ENCODE results near the gene FILIP1. TPM values are rescaled to one million over a fixed set of nuclear protein-coding genes. Genes with fewer than 3 reads are reported as not detected.
A peak's percentile ranks its signal among the peaks of the same experiment; 100 is the strongest.

FILIP1 gene
- total RNA-seq, 1 experiment from 2014 or later, result 2.9 TPM

GRCh38 chr6:75488033-75488432 lies 5.6 kb downstream of the FILIP1 start (continued):
- TF ChIP-seq ATF2 (CRISPR knock-in tag; IDR thresholded peaks at IDR 0.05; ENCODE audit: borderline replicate concordance, low read depth) (no peak), TCF7 (CRISPR knock-in tag; IDR thresholded peaks at IDR 0.05; ENCODE audit: low read depth) (no peak)

GRCh38 chr6:75486850-75487518 lies 6.6 kb downstream of the FILIP1 start:
- Mint-ChIP-seq H3K27me3 (ENCODE audit: low read depth) (no peaks in the 10 kb centered on the region), H3K4me1 (peaks cover 16% of the 10 kb centered on the region), H3K4me3 (no peak overlapping the region), H3K27ac (no peak overlapping the region), H3K36me3 (no peaks in the 10 kb centered on the region), H3K9me3 (no peaks in the 10 kb centered on the region)
- TF ChIP-seq TEAD1 (CRISPR knock-in tag; IDR thresholded peaks at IDR 0.05), result no peak
- TF ChIP-seq TCF7 (CRISPR knock-in tag; IDR thresholded peaks at IDR 0.05; ENCODE audit: low read depth), result no peak
- TF ChIP-seq TEAD4 (CRISPR knock-in tag; IDR thresholded peaks at IDR 0.05), result no peak
- TF ChIP-seq CDX4 (CRISPR knock-in tag; IDR thresholded peaks at IDR 0.05; ENCODE audit: borderline replicate concordance), result no peak
- no peak for TF ChIP-seq ZBTB21 (CRISPR knock-in tag; IDR thresholded peaks at IDR 0.05; ENCODE audit: borderline replicate concordance)
- ATAC-seq, result no peak
- ChIA-PET POLR2A (no interaction called here), CTCF (no interaction called here)
- DNase-seq (ENCODE audit: low spot score), result no peak

GRCh38 chr6:75484535-75484934 lies 9.1 kb downstream of the FILIP1 start:
- Mint-ChIP-seq H3K27ac (no peak overlapping the region), H3K36me3 (no peaks in the 10 kb centered on the region), H3K27me3 (ENCODE audit: low read depth) (no peaks in the 10 kb centered on the region), H3K4me1 (peaks cover 28% of the 10 kb centered on the region), H3K4me3 (no peak overlapping the region), H3K9me3 (no peaks in the 10 kb centered on the region)
- ChIA-PET CTCF (interaction anchor here (1.2 to 1.5 kb wide), 2 partner anchors 100 to 241 kb away, joined by 3 read pairs; partner anchors contain the start of gene COX7A2), POLR2A (interaction anchor here (0.8 kb wide), 1 partner anchor 167 kb away, joined by 3 read pairs; no protein-coding TSS in a partner anchor)
- ATAC-seq, result peak; percentile 19; the same call in 1 of the 2 replicates
- TF ChIP-seq NFATC4 (CRISPR knock-in tag; IDR thresholded peaks at IDR 0.05) (no peak), NFE2L1 (CRISPR knock-in tag; IDR thresholded peaks at IDR 0.05) (no peak), TCF7 (CRISPR knock-in tag; IDR thresholded peaks at IDR 0.05; ENCODE audit: low read depth) (no peak), ETV6 (CRISPR knock-in tag; IDR thresholded peaks at IDR 0.05) (no peak), MYBL2 (CRISPR knock-in tag; IDR thresholded peaks at IDR 0.05) (no peak), E2F4 (CRISPR knock-in tag; IDR thresholded peaks at IDR 0.05; ENCODE audit: borderline replicate concordance, low read depth) (no peak), HMGXB4 (CRISPR knock-in tag; IDR thresholded peaks at IDR 0.05) (no peak), PRRX2 (CRISPR knock-in tag; IDR thresholded peaks at IDR 0.05) (no peak), IRF1 (CRISPR knock-in tag; IDR thresholded peaks at IDR 0.05) (no peak), OVOL2 (CRISPR knock-in tag; IDR thresholded peaks at IDR 0.05; ENCODE audit: borderline replicate concordance) (no peak), CBFB (CRISPR knock-in tag; IDR thresholded peaks at IDR 0.05; ENCODE audit: low read depth) (no peak), ZSCAN18 (CRISPR knock-in tag; IDR thresholded peaks at IDR 0.05) (no peak), FOXP4 (CRISPR knock-in tag; IDR thresholded peaks at IDR 0.05) (no peak), ZNF281 (CRISPR knock-in tag; IDR thresholded peaks at IDR 0.05) (no peak), FOXJ3 (CRISPR knock-in tag; IDR thresholded peaks at IDR 0.05; ENCODE audit: borderline replicate concordance) (no peak), EMX1 (CRISPR knock-in tag; IDR thresholded peaks at IDR 0.05) (no peak)
- DNase-seq (ENCODE audit: low spot score), result no peak
